H9 (cell line): ENCODE measurements around the gene TSPOAP1. TPM values are rescaled to one million over a fixed set of nuclear protein-coding genes. Genes with fewer than 3 reads are reported as not detected.

Experiments
- DNase-seq: peaks from one replicate; pipeline ENCODE4 v3.0.0-alpha.2; 2017
- H2AFZ ChIP-seq: one replicate; pipeline ENCODE4 v1.6.1; 2013; ENCODE audit warnings: mild to moderate bottlenecking, low read length, control low read depth, moderate library complexity
- H2AK5ac ChIP-seq: 2 replicates; pipeline ENCODE4 v1.6.1; 2013; ENCODE audit warnings: low read length, control low read depth, mixed read lengths; ENCODE audit not compliant: insufficient read length
- H2BK120ac ChIP-seq: one replicate; pipeline ENCODE4 v1.6.1; 2013; ENCODE audit warnings: low read depth, mild to moderate bottlenecking, low read length, control low read depth, inconsistent platforms; ENCODE audit not compliant: poor library complexity, severe bottlenecking
- H2BK12ac ChIP-seq: 2 replicates; pipeline ENCODE4 v1.6.1; 2013; ENCODE audit warnings: low read length, control low read depth, mixed read lengths, low read depth; ENCODE audit not compliant: insufficient read length
- H2BK15ac ChIP-seq: 2 replicates; pipeline ENCODE4 v1.6.1; 2013; ENCODE audit warnings: low read depth, low read length, control low read depth
- H2BK20ac ChIP-seq: one replicate; pipeline ENCODE4 v1.6.1; 2013; ENCODE audit warnings: low read depth, mild to moderate bottlenecking, low read length, control low read depth, inconsistent platforms; ENCODE audit not compliant: poor library complexity, severe bottlenecking
- H2BK5ac ChIP-seq: 2 replicates; pipeline ENCODE4 v1.6.1; 2013; ENCODE audit warnings: low read length, control low read depth, mixed read lengths; ENCODE audit not compliant: insufficient read length
- H3K14ac ChIP-seq: 2 replicates; pipeline ENCODE4 v1.6.1; 2013; ENCODE audit warnings: low read length, control low read depth; ENCODE audit not compliant: insufficient read depth
- H3K18ac ChIP-seq: 2 replicates; pipeline ENCODE4 v1.6.1; 2013; ENCODE audit warnings: low read depth, mild to moderate bottlenecking, mixed read lengths, low read length, control low read depth; ENCODE audit not compliant: insufficient read length
- H3K23ac ChIP-seq: 2 replicates; pipeline ENCODE4 v1.6.1; 2013; ENCODE audit warnings: low read length, control low read depth, mixed read lengths, low read depth; ENCODE audit not compliant: insufficient read length
- H3K23me2 ChIP-seq: 2 replicates; pipeline ENCODE4 v1.6.1; 2013; ENCODE audit warnings: low read depth, mild to moderate bottlenecking, mixed read lengths, low read length, control low read depth; ENCODE audit not compliant: insufficient read length, poor library complexity, severe bottlenecking
- H3K27ac ChIP-seq: 2 replicates; pipeline ENCODE4 v1.5.1; 2013; ENCODE audit warnings: low read length, control low read depth, mixed read lengths, low read depth; ENCODE audit not compliant: insufficient read length
- H3K27me3 ChIP-seq: 2 replicates; pipeline ENCODE4 v1.6.1; 2013; ENCODE audit warnings: low read length, control low read depth, inconsistent platforms; ENCODE audit not compliant: insufficient read depth
- H3K4ac ChIP-seq: 2 replicates; pipeline ENCODE4 v1.6.1; 2013; ENCODE audit warnings: low read depth, mild to moderate bottlenecking, control low read depth, inconsistent platforms, low read length, moderate library complexity
- H3K4me1 ChIP-seq: 2 replicates; pipeline ENCODE4 v1.6.1; 2013; ENCODE audit warnings: low read length, control low read depth, inconsistent platforms; ENCODE audit not compliant: insufficient read depth
- H3K4me2 ChIP-seq: 2 replicates; pipeline ENCODE4 v1.6.1; 2013; ENCODE audit warnings: low read length, control low read depth, mixed read lengths; ENCODE audit not compliant: insufficient read length, insufficient read depth
- H3K56ac ChIP-seq: 2 replicates; pipeline ENCODE4 v1.6.1; 2013; ENCODE audit warnings: low read depth, mild to moderate bottlenecking, mixed read lengths, low read length, control low read depth; ENCODE audit not compliant: insufficient read length
- H3K79me1 ChIP-seq: 2 replicates; pipeline ENCODE4 v1.6.1; 2013; ENCODE audit warnings: low read depth, mild to moderate bottlenecking, moderate library complexity, low read length, control low read depth, inconsistent platforms; ENCODE audit not compliant: insufficient read depth, poor library complexity, severe bottlenecking
- H3K79me2 ChIP-seq: 2 replicates; pipeline ENCODE4 v1.6.1; 2013; ENCODE audit warnings: low read length, control low read depth, inconsistent platforms; ENCODE audit not compliant: insufficient read depth
- H3K9ac ChIP-seq: 2 replicates; pipeline ENCODE4 v1.6.1; 2013; ENCODE audit warnings: low read length, control low read depth, mixed read lengths; ENCODE audit not compliant: insufficient read length; ENCODE audit errors: extremely low read depth
- H3K9me3 ChIP-seq: one replicate; pipeline ENCODE4 v1.6.1; 2013; ENCODE audit warnings: low read depth, low read length, inconsistent platforms; ENCODE audit not compliant: control insufficient read depth
- H3T11ph ChIP-seq: one replicate; pipeline ENCODE4 v1.6.1; 2013; ENCODE audit warnings: mild to moderate bottlenecking, low read length, control low read depth, inconsistent platforms
- H4K20me1 ChIP-seq: one replicate; pipeline ENCODE4 v1.6.1; 2013; ENCODE audit not compliant: control insufficient read depth, insufficient read length, insufficient read depth
- H4K5ac ChIP-seq: 2 replicates; pipeline ENCODE4 v1.6.1; 2013; ENCODE audit warnings: low read depth, mild to moderate bottlenecking, mixed read lengths, low read length, control low read depth; ENCODE audit not compliant: insufficient read length
- H4K8ac ChIP-seq: replicated peaks from 2 replicates; pipeline ENCODE4 v1.6.1; 2013; ENCODE audit warnings: low read length, control low read depth, mixed read lengths, low read depth; ENCODE audit not compliant: insufficient read length
- H4K91ac ChIP-seq: 2 replicates; pipeline ENCODE4 v1.6.1; 2013; ENCODE audit warnings: low read depth, mild to moderate bottlenecking, moderate library complexity, mixed read lengths, low read length, control low read depth; ENCODE audit not compliant: insufficient read length
- H3K27ac Mint-ChIP-seq, 3 experiments: 2 replicates in 2 of 3; 3 replicates in 1 of 3; pipeline ENCODE4 v1.8.0; 2020 to 2021; ENCODE audit warnings: mixed read lengths in 3 of 3, mild to moderate bottlenecking in 1 of 3, moderate library complexity in 1 of 3
- H3K27me3 Mint-ChIP-seq: 2 replicates; pipeline ENCODE4 v1.8.0; 2021; ENCODE audit warnings: low read depth, mild to moderate bottlenecking, moderate library complexity, mixed read lengths
- H3K36me3 Mint-ChIP-seq, 3 experiments: 2 replicates in 2 of 3; 3 replicates in 1 of 3; pipeline ENCODE4 v1.8.0; 2020 to 2021; ENCODE audit warnings: low read depth in 3 of 3, mixed read lengths in 3 of 3; ENCODE audit not compliant: insufficient read depth in 1 of 3
- H3K4me1 Mint-ChIP-seq, 2 experiments: 2 replicates each; pipeline ENCODE4 v1.8.0; 2020; ENCODE audit warnings: mixed read lengths in 2 of 2
- H3K4me3 Mint-ChIP-seq, 2 experiments: 2 replicates in 1 of 2; 3 replicates in 1 of 2; pipeline ENCODE4 v1.8.0; 2020 to 2021; ENCODE audit warnings: mild to moderate bottlenecking in 2 of 2, mixed read lengths in 2 of 2, moderate library complexity in 1 of 2
- H3K9me3 Mint-ChIP-seq, 2 experiments: 2 replicates in 1 of 2; 3 replicates in 1 of 2; pipeline ENCODE4 v1.8.0; 2020; ENCODE audit warnings: mild to moderate bottlenecking in 2 of 2, mixed read lengths in 2 of 2, moderate library complexity in 1 of 2
- CTCF ChIP-seq: fragments of 200-600 bp; sonication (generic); conservative IDR thresholded peaks from 3 replicates; pipeline ENCODE4 v1.8.0; 2021; ENCODE audit warnings: antibody characterized with exemption, mild to moderate bottlenecking
- WGBS: extraction: QIAGEN DNeasy Blood & Tissue Kit; methylation state at CpG from one replicate; pipeline ENCODE4 v1.1.7; 2013; ENCODE audit warnings: missing lambda C conversion rate, low lambda C conversion rate, mixed read lengths; ENCODE audit not compliant: insufficient read length; ENCODE audit errors: extremely low coverage; 5-methylcytosine and 5-hydroxymethylcytosine counted together
- total RNA-seq: library from RNA; stranded (reverse); gene quantifications from 2 replicates; pipeline ENCODE4 v1.2.1, GENCODE V29; 2021

The TSPOAP1 gene
- total RNA-seq, 1 experiment from 2014 or later = 17.3 TPM

- Histone ChIP-seq H4K91ac (no peak overlapping the region), H3K4me1 (peaks cover 6% of the 10 kb centered on the region; the same call in 1 of the 2 replicates), H3K56ac (no peak overlapping the region), H3K27me3 (no peaks in the 10 kb centered on the region), H3K4me2 (no peak overlapping the region), H2BK5ac (no peak overlapping the region), H3K27ac (no peak overlapping the region), H3K79me1 (no peaks in the 10 kb centered on the region), H4K8ac (no peak overlapping the region), H3K23me2 (no peaks in the 10 kb centered on the region), H3K14ac (no peak overlapping the region; the same call in 1 of the 2 replicates), H2BK12ac (no peak overlapping the region), H3K18ac (no peak overlapping the region), H4K20me1 (no peaks in the 10 kb centered on the region), H3K23ac (no peak overlapping the region), H4K5ac (no peak overlapping the region), H3K79me2 (no peaks in the 10 kb centered on the region), H3T11ph (no peak overlapping the region), H2BK120ac (no peak overlapping the region), H3K9me3 (no peaks in the 10 kb centered on the region), H2AFZ (no peak overlapping the region), H2BK15ac (no peak overlapping the region), H2AK5ac (no peak overlapping the region), H2BK20ac (no peak overlapping the region), H3K4ac (no peak overlapping the region), H3K9ac (no peak overlapping the region)
- Mint-ChIP-seq H3K4me1 (peaks cover 12 to 15% of the 10 kb centered on the region in 2 experiments), H3K9me3 (no peaks in the 10 kb centered on the region), H3K4me3 (no peak overlapping the region), H3K27me3 (no peaks in the 10 kb centered on the region; the same call in 1 of the 2 replicates), H3K27ac (no peak overlapping the region), H3K36me3 (no peaks in the 10 kb centered on the region)
- no peak for TF ChIP-seq CTCF
- WGBS = no CpG with 5 or more reads among the region's 6 CpGs
- DNase-seq = no peak
Observed at GRCh38 chr17:58371300-58371950, 42.8 kb upstream of the TSPOAP1 start.
